Astrocyte (in vitro differentiated cells and primary cell): ENCODE measurements around the gene GAS2L1. TPM values are rescaled to one million over a fixed set of nuclear protein-coding genes. Genes with fewer than 3 reads are reported as not detected.

ENCODE experiments used
- DNase-seq: peaks from one replicate; pipeline ENCODE4 v3.0.0-alpha.2; 2010; ENCODE audit warnings: low read depth
- FAIRE-seq: peaks from 2 replicates; lab custom pipeline; 2011; peaks lifted over from hg19 to GRCh38; lab: Jason Lieb, UNC
- H2AFZ ChIP-seq: 2 replicates; pipeline ENCODE4 v1.6.0; 2012; ENCODE audit warnings: low read depth, low read length, inconsistent platforms
- H3K27ac ChIP-seq: 2 replicates; pipeline ENCODE4 v1.5.1; 2011; ENCODE audit warnings: low read depth, low read length, inconsistent platforms
- H3K27me3 ChIP-seq: 2 replicates; pipeline ENCODE4 v1.6.0; 2011; ENCODE audit warnings: low read length, inconsistent platforms; ENCODE audit not compliant: insufficient read depth
- H3K36me3 ChIP-seq: 2 replicates; pipeline ENCODE4 v1.5.1; 2011; ENCODE audit warnings: low read length, inconsistent platforms; ENCODE audit not compliant: insufficient read depth
- H3K4me1 ChIP-seq: 2 replicates; pipeline ENCODE4 v1.5.1; 2011; ENCODE audit warnings: low read length, inconsistent platforms; ENCODE audit not compliant: insufficient read depth
- H3K4me2 ChIP-seq: 2 replicates; pipeline ENCODE4 v1.6.0; 2012; ENCODE audit warnings: low read length, inconsistent platforms
- H3K4me3 ChIP-seq: 2 replicates; pipeline ENCODE4 v1.5.1; 2011; ENCODE audit warnings: low read depth, mild to moderate bottlenecking, low read length, inconsistent platforms; ENCODE audit not compliant: insufficient read depth
- H3K79me2 ChIP-seq: 2 replicates; pipeline ENCODE4 v1.6.0; 2012; ENCODE audit warnings: mild to moderate bottlenecking, low read length, inconsistent platforms; ENCODE audit not compliant: insufficient read depth
- H3K9ac ChIP-seq: 2 replicates; pipeline ENCODE4 v1.6.0; 2012; ENCODE audit warnings: mild to moderate bottlenecking, low read length, inconsistent platforms
- H3K9me3 ChIP-seq: 2 replicates; pipeline ENCODE4 v1.5.1; 2012; ENCODE audit warnings: low read depth, mild to moderate bottlenecking, low read length, inconsistent platforms; ENCODE audit not compliant: insufficient read depth
- H4K20me1 ChIP-seq: 2 replicates; pipeline ENCODE4 v1.6.0; 2012; ENCODE audit warnings: low read length, inconsistent platforms; ENCODE audit not compliant: insufficient read depth
- H3K27ac Mint-ChIP-seq: one replicate; pipeline ENCODE4 v1.8.0; 2021; ENCODE audit warnings: mild to moderate bottlenecking, mixed read lengths; ENCODE audit not compliant: unreplicated experiment
- H3K27me3 Mint-ChIP-seq: one replicate; pipeline ENCODE4 v1.8.0; 2021; ENCODE audit warnings: low read depth, mixed read lengths; ENCODE audit not compliant: unreplicated experiment
- H3K36me3 Mint-ChIP-seq: one replicate; pipeline ENCODE4 v1.8.0; 2021; ENCODE audit warnings: low read depth, mixed read lengths; ENCODE audit not compliant: unreplicated experiment
- H3K4me1 Mint-ChIP-seq: one replicate; pipeline ENCODE4 v1.8.0; 2021; ENCODE audit warnings: low read depth, mixed read lengths; ENCODE audit not compliant: unreplicated experiment
- H3K4me3 Mint-ChIP-seq: one replicate; pipeline ENCODE4 v1.8.0; 2021; ENCODE audit warnings: mild to moderate bottlenecking, moderate library complexity, mixed read lengths; ENCODE audit not compliant: unreplicated experiment
- H3K9me3 Mint-ChIP-seq: one replicate; pipeline ENCODE4 v1.8.0; 2021; ENCODE audit warnings: mild to moderate bottlenecking, mixed read lengths; ENCODE audit not compliant: unreplicated experiment
- CTCF ChIP-seq: IDR thresholded peaks from 2 replicates; pipeline ENCODE4 v1.5.1; 2011; ENCODE audit warnings: low read depth, mild to moderate bottlenecking, inconsistent platforms, low read length, moderate library complexity; ENCODE audit not compliant: insufficient read depth
- EZH2 ChIP-seq: IDR thresholded peaks from 2 replicates; pipeline ENCODE4 v1.6.1; 2012; ENCODE audit warnings: mild to moderate bottlenecking, low read length, inconsistent platforms; ENCODE audit not compliant: insufficient read depth
- total RNA-seq: library from RNA; stranded (reverse); gene quantifications from 2 replicates; pipeline ENCODE4 v1.2.1, GENCODE V29; 2021

Gene GAS2L1
- total RNA-seq, 1 donor from 2014 or later: 24.3 TPM

- FAIRE-seq: no peak
- no peak overlapping the region for H3K4me3 Mint-ChIP-seq
- peaks cover 23% of the 10 kb centered on the region for H3K36me3 ChIP-seq
Observed at GRCh38 chr22:29338398-29338797, 31.9 kb downstream of the GAS2L1 start.

GRCh38 chr22:29339381-29340235, 33.2 kb downstream of the GAS2L1 start:
- H3K27ac ChIP-seq: no peak overlapping the region
- H3K9ac ChIP-seq: no peak overlapping the region
- peaks cover 36% of the 10 kb centered on the region for H3K36me3 Mint-ChIP-seq
- FAIRE-seq: no peak
- peaks cover 8% of the 10 kb centered on the region for H3K4me1 Mint-ChIP-seq
- no peak for TF ChIP-seq EZH2
- no peak for TF ChIP-seq CTCF
- H3K27me3 ChIP-seq: no peaks in the 10 kb centered on the region
- H3K4me2 ChIP-seq: no peak overlapping the region
- no peaks in the 10 kb centered on the region for H3K9me3 ChIP-seq
- H3K4me3 ChIP-seq: no peak overlapping the region
- H3K79me2 ChIP-seq: no peaks in the 10 kb centered on the region
- peaks cover 43% of the 10 kb centered on the region for H4K20me1 ChIP-seq
- H3K4me1 ChIP-seq: peaks cover 19% of the 10 kb centered on the region
- no peaks in the 10 kb centered on the region for H3K27me3 Mint-ChIP-seq
- no peak overlapping the region for H3K27ac Mint-ChIP-seq
- H3K9me3 Mint-ChIP-seq: no peaks in the 10 kb centered on the region
- H3K4me3 Mint-ChIP-seq: no peak overlapping the region
- H2AFZ ChIP-seq: no peak overlapping the region
- DNase-seq: no peak
- peaks cover 23% of the 10 kb centered on the region for H3K36me3 ChIP-seq

More at GRCh38 chr22:29338398-29338797, 31.9 kb downstream of the GAS2L1 start:
- Mint-ChIP-seq H3K36me3 (peaks cover 38% of the 10 kb centered on the region), H3K27me3 (no peaks in the 10 kb centered on the region), H3K4me1 (peaks cover 3% of the 10 kb centered on the region), H3K9me3 (no peaks in the 10 kb centered on the region), H3K27ac (no peak overlapping the region)
- Histone ChIP-seq H3K4me2 (no peak overlapping the region), H3K27me3 (no peaks in the 10 kb centered on the region), H4K20me1 (peaks cover 39% of the 10 kb centered on the region), H3K4me1 (peaks cover 7% of the 10 kb centered on the region), H3K9me3 (no peaks in the 10 kb centered on the region), H2AFZ (no peak overlapping the region), H3K79me2 (no peaks in the 10 kb centered on the region), H3K9ac (no peak overlapping the region), H3K27ac (no peak overlapping the region), H3K4me3 (no peak overlapping the region)
- TF ChIP-seq CTCF (no peak), EZH2 (no peak)
- no peak for DNase-seq

- H3K79me2 ChIP-seq: no peaks in the 10 kb centered on the region
Observed at GRCh38 chr22:29340566-29340965, 34.1 kb downstream of the GAS2L1 start.

More at GRCh38 chr22:29340566-29340965, 34.1 kb downstream of the GAS2L1 start:
- Mint-ChIP-seq H3K9me3 (no peaks in the 10 kb centered on the region), H3K4me1 (peaks cover 8% of the 10 kb centered on the region), H3K4me3 (no peak overlapping the region), H3K27me3 (no peaks in the 10 kb centered on the region), H3K36me3 (peaks cover 36% of the 10 kb centered on the region), H3K27ac (no peak overlapping the region)
- H3K27me3 ChIP-seq: no peaks in the 10 kb centered on the region
- H3K9me3 ChIP-seq: no peaks in the 10 kb centered on the region
- FAIRE-seq (no peak), DNase-seq (no peak)
- H2AFZ ChIP-seq: no peak overlapping the region
- H3K9ac ChIP-seq: no peak overlapping the region
- H4K20me1 ChIP-seq: peaks cover 43% of the 10 kb centered on the region
- peaks cover 21% of the 10 kb centered on the region for H3K4me1 ChIP-seq
- H3K4me3 ChIP-seq: no peak overlapping the region
- H3K27ac ChIP-seq: no peak overlapping the region
- TF ChIP-seq CTCF (no peak), EZH2 (no peak)
- H3K4me2 ChIP-seq: no peak overlapping the region
- H3K36me3 ChIP-seq: peaks cover 23% of the 10 kb centered on the region
